Endometrial microvascular endothelial cells (primary cell): ENCODE data around the gene CEACAM1. TPM values are rescaled to one million over a fixed set of nuclear protein-coding genes. Genes with fewer than 3 reads are reported as not detected.
"Not testable (repeated sequence)": the region's sequence is repeated elsewhere in the genome, so short reads cannot be mapped to it uniquely, and the experiment has no call there.

ENCODE experiments used
- in situ Hi-C: cut with HindIII; loops from 2 replicates; pipeline ENCODE4 v1.10.0; 2017; ENCODE audit warnings: low sequenced_read_pairs, low pct_unique_long_range_greater_than_20kb; ENCODE audit errors: inconsistent ontology term
- total RNA-seq: library from RNA; depleted of rRNA; stranded (reverse); fragments of >200 nt; gene quantifications from one replicate; pipeline ENCODE4 v1.2.3, GENCODE V29; 2015; ENCODE audit errors: inconsistent ontology term

Gene CEACAM1
- total RNA-seq, 1 donor from 2014 or later, result 5.9 TPM

DNA sequence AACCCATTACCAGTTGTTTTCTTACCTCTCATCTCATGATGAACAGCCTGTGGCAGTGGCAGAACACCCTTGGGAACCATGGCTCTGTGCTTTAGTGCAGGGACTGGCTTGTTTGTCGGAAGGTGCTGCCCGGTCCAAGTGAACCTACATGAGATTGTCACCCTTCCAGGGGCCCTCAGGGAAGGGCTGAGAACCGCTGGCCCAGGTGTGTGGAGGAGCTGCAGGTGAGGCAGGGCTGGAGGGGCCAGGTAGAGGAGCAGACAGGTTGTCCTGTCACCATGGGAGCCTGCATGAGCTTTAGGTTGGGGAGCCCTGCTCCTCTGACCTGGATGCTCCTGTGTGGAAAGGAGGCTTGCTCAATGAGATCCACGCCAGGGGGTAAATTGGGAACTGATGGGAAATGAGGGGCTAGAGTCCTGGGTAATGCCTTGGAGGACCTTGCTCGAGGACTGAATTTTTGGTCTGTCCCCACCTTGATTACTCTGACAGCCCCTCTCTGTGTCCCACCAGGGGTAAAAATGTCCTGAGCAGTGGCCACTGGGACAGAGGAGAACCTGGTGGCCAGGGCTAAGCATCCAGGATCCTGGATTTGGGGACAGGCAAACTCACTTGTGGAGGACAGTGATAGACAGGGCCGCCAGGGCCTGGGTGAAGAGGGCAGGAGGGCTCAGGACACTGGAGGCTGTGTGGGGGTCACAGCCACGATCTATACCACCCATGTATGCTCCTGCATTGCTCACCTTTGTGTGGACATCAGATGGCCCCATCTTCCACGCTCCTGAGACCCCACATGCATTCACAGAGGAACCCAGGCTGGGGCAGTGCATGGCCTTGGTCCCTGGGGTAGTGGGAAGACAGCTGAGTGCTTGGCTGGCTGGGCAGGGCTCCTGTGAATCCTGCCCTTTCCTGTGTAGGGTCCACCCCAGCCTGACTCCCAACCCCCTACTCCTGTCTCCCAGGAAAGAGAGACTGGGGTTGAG, 24.1 kb upstream of the CEACAM1 start:
- in situ Hi-C loops, result no loop called here

DNA sequence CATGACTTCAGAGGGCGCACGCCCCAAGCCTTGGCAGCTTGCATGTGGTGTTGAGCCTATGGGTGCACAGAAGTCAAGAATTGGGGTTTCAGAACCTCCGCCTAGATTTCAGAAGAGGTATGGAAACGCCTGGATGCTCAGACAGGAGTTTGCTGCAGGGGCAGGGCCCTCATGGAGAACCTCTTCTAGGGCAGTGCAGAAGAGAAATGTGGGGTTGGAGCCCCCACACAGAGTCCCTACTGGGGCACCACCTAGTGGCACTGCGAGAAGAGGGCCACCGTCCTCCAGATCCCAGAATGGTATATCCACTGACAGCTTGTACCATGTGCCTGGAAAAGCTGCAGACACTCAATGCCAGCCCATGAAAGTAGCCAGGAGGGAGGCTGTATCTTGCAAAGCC, 22.2 kb upstream of the CEACAM1 start:
- in situ Hi-C loops, result not testable (repeated sequence)

DNA sequence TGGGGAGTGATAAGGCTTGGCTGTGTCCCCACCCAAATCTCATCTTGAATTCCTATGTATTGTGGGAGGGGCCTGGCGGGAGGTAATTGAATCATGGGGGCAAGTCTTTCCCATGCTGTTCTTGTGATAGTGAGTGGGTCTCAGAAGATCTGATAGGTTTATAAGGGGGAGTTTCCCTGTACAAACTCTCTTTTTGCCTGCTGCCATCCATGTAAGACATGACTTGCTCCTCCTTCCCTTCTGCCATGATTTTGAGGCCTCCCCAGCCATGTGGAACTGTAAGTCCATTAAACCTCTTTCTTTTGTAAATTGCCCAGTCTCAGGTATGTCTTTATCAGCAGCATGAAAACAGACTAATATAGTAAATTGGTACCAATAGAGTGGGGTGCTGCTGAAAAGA, 20.8 kb upstream of the CEACAM1 start:
- in situ Hi-C loops, result not testable (repeated sequence)

DNA sequence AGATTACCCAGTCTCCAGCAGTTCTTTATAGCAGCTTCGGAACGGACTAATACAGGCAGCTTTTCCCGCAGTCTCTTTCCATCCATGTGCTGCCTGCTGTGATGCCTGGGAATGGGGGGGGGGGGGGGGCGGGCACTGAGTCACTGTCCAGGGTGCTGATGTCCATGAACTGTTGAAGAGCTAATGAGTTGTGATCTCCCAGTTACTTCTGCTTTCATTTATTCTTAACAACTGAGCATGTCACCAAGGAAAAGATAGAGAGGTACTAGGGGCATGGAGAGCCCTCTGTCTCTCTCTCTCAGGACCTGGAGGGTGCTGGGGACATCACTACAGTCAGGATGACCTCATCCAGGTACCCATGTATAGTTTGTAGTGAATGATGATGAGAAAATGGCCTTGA, 20.3 kb upstream of the CEACAM1 start:
- in situ Hi-C loops, result no loop called here

DNA sequence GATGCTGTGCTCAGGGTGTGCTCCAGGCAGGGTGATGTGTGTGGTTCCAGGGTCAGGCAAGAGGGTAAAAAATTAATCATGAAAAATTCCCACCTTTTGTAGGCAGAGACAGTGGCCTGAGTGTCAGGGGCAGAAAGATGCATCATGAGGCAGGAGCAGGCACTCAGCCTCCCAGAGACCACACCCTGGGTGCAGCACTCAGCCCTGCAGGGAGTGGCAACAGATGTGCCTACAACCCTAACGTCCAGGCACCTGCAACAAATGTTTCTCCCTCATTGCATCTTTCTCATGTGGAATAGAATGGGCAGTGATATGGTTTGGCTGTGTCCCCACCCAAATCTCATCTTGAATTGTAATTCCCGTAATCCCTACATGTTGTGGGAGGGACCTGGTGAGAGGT, 19.6 kb upstream of the CEACAM1 start:
- in situ Hi-C loops, result no loop called here

DNA sequence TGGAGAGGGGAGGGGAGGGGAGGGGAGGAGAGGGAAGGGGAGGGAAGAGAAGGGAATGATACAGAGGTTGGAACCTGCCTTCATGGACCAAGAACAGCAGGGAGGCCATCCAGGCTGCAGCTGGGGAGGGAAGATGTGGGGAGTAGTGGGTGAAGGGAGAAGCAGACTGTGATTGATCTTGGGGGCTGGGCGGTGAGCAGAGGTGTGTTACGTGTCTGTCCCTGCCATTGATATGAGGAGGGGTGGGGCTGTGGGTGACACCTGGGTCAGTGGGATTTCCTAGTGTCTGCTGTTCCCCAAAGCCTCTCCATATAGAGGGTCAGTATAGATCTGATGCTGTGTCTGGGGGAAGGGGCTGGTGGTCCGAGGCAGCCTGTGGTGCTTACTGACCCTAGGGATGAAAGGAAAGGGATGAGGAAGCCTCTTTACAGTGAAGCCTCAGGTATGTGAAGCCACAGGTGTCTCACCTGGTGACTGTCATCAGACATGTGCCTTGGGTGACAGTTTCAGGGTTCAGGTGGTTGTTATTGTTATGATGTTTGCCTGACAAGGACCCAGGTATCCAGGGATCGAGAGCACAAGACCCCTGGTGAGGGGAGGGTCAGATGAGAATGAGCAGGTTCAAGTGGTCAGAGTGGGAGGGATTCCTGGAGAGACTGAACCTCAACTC, 18.7 kb upstream of the CEACAM1 start:
- in situ Hi-C loops, result no loop called here

DNA sequence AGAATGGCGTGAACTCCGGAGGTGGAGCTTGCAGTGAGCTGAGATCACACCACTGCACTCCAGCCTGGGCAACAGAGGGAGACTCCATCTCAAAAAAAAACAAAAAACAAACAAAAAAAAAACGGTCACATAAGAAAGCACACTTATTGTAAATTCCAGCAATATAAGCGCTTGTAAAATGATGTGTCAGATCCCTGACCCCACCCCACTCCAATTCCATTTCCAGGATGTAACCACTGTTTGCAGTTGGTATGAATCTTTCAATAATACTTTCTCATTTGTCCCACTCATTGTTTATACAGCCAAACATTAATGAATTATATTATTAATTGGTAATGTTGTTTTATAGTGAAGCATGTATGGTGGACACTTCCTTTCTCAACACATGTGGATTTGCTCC, 15.9 kb upstream of the CEACAM1 start:
- in situ Hi-C loops, result no loop called here

DNA sequence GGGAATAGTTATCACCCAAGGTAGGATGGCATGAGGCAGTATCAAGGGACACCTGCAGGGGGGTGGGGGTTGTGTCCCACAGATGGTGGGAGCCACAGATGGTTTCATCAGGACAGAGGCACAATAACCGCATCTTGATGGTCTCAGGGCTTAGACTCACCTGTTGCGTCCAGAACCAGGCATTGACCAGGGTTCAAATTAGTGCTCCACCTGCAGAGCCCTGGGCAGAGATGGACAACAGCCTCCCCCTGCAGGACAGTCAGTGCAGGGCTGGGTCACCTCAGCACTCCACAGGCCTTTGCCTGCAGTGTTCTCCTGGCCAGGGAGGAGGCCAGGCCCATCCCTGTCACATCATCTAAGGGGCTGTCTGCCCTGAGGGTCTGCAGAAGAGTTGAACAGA, 14.5 kb upstream of the CEACAM1 start:
- in situ Hi-C loops, result no loop called here

DNA sequence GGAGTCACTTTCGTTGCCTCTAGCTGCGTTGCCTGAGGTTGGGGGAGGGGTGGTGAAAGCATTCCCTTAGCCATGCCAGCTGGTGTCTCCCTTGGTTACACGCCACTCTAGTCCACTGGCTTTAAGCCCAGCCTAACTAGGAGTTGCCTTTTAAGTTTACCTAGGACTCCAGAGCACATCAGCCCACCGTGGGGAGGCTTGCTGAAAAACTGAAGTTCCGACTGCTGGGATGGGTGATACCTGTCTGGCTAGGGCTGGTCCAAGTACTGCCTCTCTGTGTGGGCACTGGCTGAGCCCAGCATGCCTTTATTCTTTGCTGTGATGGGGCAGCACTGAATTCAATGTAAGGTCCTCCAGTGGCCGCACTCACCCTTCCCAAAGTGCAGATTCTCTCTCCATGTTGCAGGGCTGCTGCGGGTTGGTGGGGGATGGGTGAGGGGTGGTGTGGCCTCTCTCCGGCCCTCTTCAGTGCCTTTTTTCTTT, 11.8 kb upstream of the CEACAM1 start:
- in situ Hi-C loops, result no loop called here

DNA sequence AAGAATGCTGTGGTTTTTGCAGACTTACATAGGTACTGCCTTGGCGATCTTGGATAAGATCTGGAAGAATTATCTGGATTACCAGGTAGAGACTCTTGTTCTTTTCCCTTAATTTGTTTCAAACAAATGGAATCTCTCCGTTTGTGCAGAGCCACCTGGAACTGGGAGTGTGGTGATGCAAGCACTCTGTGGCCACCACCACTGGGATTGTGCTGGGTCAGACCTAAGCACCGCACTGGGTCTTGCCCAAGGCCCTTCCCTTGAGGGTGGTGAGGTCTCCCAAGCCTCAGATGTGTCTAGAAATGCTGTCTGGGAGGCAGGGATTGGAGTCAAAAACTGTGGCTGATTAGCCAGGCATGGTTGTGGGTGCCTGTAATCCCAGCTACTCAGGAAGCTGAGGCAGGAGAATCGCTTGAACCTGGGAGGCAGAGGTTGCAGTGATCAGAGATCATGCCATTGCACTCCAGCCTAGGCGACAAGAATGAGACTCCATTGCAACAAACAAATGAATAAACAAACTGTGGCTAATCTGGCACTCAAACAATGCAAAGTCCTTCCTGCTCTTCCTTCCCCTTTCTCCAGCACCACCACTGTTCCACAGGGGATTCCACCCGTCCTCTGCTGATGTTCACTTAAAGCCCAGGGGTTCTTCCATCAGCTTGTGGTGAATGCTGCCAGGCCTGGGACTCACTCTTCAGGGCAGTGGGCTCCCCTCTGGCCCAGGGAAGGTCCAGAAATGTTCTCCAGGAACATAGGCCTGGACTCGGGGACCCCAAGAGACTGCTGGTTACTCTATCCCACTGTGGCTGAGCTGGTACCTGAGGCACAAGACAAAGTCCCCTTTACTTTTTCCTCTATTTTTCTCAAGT, 10.8 kb upstream of the CEACAM1 start:
- in situ Hi-C loops, result no loop called here

DNA sequence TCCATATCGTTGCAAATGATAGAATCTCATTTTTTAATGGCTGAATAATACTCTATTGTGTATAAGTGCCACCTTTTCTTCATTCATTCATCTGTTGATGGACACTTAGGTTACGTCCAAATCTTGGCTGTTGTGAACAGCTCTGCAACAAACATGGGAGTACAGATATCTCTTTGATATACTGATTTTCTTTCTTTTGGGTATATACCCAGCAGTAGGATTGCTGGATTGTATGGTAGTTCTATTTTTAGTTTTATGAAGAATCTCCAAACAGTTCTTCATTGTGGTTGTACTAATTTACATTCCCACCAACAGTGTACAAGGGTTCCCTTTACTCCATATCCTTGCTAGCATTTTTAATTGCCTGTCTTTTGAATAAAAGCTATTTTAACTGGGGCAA, 7.0 kb upstream of the CEACAM1 start:
- in situ Hi-C loops, result not testable (repeated sequence)

DNA sequence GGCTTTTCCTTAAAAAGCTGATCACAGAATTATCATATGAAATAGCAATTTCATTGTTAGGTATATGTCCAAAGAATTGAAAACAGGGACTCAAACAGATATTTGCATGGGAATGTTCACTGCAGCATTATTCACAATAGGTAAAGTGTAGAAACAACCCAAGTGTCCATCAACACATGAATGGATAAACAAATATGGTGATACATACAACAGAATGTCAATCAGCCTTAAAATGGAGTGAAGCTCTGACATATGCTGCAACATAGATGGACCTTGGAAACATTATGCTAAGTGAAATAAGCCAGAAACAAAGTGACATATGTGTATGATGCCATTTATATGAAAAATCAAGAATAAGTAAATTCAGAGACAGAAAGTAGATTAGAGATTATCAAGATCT, 6.1 kb upstream of the CEACAM1 start:
- in situ Hi-C loops, result no loop called here

DNA sequence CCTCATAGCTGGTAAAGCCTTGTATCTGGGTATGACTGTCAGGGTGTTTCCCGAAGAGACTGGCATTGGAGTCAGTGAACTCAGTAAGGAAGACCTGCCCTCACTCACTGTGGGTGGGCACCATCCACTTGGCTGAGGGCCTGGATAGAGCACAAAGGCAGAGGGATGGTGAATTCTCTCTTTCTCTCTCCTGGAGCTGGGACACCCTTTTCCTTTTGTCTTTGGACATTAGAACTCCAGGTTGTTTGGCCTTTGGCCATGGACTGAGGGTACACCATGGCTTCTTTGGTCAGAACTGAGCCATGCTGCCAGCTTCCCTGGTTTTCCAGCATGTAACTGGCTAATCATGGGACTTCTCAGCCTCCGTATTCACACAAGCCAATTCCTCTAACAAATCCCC, 4.6 kb upstream of the CEACAM1 start:
- in situ Hi-C loops, result no loop called here

DNA sequence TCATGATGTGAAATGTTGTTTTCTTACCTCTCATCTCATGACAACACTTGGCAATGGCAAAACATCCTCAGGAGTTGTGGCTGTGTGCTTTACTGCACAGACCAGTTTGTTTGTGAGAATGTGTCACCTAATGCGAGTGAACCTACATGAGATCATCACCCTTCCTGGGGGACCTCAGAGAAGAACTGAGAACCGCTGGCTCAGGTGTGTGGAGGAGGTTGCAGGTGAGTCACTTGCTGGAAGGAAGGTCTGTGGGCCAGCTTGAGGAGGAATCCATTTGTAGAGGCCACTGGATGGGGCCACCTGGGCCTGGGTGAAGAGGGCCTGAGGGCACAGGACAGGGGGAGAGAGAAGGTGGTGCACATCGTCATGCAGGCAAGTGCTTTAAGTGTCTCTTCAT, 3.0 kb upstream of the CEACAM1 start:
- in situ Hi-C loops, result no loop called here

DNA sequence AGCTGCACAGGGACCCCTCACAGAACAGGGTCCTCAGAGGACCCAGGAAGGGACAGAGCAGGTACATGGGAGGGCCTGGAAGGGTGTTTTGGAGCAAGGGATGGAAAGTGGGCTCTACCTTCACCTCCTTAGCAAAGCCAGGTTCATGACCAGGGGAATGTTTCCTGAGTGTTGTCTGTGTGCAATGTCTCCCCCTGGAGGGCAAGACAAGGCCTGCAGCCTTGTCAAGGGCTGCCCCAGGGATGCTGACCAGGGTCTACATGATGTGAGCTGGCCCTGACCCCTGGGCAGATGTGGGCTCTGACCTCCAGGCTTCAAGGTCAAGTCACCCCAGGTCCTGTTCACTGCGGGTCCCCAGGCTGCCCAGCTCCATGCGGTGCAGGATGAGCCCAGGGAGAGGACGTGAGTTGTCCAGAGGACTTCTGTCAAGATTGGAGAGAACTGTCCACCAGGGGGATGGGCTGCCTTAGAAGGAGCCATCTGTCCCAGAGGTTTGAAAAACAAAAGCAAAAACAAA, 1.0 kb upstream of the CEACAM1 start:
- in situ Hi-C loops, result no loop called here

DNA sequence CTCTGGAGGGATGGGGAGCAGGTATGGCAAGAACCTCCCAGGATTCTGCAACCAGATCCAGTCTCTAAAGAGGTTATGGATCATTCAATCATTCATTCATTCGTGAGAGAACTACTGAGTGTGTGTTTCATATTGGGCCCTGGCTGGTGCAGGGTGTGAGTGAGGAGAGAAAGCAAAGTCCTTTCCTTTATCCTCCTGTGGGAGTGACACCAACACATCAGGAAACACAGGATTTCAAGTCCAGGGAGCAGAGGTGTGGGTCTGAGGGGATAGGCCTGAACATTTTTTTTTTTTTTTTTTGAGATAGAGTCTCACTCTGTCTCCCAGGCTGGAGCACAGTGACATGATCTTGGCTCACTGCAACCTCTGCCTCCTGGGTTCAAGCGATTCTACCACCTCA, 3.3 kb downstream of the CEACAM1 start:
- in situ Hi-C loops, result no loop called here

DNA sequence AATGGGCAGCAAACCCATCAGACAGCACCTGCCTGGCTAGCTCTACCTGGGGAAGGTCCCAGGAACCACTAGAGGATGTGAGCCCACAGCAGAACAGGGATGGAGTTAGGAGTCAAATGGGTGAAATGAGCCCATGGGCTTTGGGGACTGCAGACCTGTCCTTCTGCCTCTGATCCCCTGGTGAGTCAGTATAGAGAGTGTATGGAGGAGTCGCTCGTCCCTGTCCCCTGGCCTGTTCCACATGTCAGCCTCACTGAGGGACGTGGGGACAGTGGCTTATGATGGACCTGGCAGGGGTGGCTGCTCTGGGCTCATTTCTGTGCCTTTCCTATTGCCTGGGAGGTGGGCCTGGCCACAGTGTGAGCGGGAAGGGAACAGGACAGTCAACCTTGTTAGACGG, 4.0 kb downstream of the CEACAM1 start:
- in situ Hi-C loops, result no loop called here

DNA sequence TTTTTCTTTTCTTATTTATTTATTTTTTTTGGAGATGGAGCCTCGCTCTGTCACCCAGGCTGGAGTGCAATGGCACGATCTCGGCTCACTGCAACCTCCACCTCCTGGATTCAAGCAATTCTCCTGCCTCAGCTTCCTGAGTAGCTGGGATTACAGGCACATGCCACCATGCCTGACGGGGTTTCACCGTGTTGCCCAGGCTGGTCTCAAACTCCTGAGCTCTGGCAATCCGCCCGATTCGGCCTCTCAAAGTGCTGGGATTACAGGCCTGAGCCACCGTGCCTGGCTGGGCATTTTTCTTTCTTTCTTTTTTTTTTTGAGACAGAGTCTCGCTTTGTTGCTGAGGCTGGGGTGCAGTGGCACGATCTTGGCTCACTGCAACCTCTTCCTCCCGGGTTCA, 6.0 kb downstream of the CEACAM1 start:
- in situ Hi-C loops, result not testable (repeated sequence)
